ENCODE measurements around the gene B4GALNT4. TPM values are rescaled to one million over a fixed set of nuclear protein-coding genes. Genes with fewer than 3 reads are reported as not detected.
"Not testable (repeated sequence)": the region's sequence is repeated elsewhere in the genome, so short reads cannot be mapped to it uniquely, and the experiment has no call there.

Gene B4GALNT4
- total and polyA plus RNA-seq, 2 donors from 2014 or later, result 0.82 to 1.4 TPM

DNA sequence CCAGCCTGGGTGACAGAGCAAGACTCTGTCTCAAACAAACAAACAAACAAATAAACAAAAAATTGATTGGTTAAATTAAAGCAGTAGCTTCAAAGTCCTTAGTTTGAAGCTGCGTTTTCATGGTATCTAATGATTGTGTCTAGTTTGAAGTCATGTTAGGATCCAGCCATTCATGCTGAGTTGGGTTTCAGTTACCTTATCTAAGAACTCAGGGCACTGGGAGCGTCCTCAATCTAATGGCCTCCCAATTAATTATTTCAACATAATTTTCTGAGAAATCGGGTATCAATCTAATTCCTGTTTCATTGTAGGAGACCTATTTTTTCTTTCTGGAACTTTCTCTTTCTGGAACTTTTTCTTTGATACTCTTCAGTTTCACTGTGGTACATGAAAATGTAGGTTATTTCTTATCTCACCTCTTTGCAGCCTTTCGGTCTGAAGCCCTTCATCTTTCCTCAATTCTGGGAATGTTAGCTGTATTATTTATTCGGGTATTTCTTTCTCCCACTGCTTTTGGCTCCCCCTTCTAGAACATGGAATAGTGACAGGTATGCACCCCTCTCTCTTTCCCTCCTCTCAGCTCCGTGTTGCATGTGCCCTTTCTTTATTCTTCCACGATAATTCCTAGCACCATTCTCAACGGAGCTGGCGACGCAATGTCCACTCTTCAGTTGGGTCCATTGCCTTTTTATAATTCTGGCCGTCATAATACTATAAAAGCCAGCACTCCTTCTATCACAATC, 24.3 kb upstream of the B4GALNT4 start:
- Histone ChIP-seq H3K4me1 (ENCODE audit: control insufficient read depth in 2 of 3, insufficient read depth in 2 of 3, low read depth in 1 of 3, low read length in 3 of 3) (no peaks in the 10 kb centered on the region), H3K27me3 (ENCODE audit: control insufficient read depth, insufficient read depth, low read length) (no peaks in the 10 kb centered on the region), H3K9me3 (ENCODE audit: control insufficient read depth in 2 of 3, insufficient read depth in 1 of 3, low read length in 3 of 3) (no peaks in the 10 kb centered on the region), H3K4me3 (ENCODE audit: low read length in 3 of 3) (no peak overlapping the region), H3K9ac (ENCODE audit: low read length in 3 of 3) (no peak overlapping the region), H3K36me3 (ENCODE audit: control insufficient read depth in 2 of 3, insufficient read depth in 3 of 3, low read length in 3 of 3) (no peaks in the 10 kb centered on the region), H3K27ac (ENCODE audit: low read depth in 2 of 2, low read length in 2 of 2) (no peak overlapping the region)
- TF ChIP-seq, protein P1, sequence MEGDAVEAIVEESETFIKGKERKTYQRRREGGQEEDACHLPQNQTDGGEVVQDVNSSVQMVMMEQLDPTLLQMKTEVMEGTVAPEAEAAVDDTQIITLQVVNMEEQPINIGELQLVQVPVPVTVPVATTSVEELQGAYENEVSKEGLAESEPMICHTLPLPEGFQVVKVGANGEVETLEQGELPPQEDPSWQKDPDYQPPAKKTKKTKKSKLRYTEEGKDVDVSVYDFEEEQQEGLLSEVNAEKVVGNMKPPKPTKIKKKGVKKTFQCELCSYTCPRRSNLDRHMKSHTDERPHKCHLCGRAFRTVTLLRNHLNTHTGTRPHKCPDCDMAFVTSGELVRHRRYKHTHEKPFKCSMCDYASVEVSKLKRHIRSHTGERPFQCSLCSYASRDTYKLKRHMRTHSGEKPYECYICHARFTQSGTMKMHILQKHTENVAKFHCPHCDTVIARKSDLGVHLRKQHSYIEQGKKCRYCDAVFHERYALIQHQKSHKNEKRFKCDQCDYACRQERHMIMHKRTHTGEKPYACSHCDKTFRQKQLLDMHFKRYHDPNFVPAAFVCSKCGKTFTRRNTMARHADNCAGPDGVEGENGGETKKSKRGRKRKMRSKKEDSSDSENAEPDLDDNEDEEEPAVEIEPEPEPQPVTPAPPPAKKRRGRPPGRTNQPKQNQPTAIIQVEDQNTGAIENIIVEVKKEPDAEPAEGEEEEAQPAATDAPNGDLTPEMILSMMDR (IDR thresholded peaks at IDR 0.05; ENCODE audit: borderline replicate concordance, extremely low read depth, insufficient read depth), result no peak
- FAIRE-seq (no peak), DNase-seq (no peak)
- intact Hi-C loops (cut with DNase I), result no loop called here

DNA sequence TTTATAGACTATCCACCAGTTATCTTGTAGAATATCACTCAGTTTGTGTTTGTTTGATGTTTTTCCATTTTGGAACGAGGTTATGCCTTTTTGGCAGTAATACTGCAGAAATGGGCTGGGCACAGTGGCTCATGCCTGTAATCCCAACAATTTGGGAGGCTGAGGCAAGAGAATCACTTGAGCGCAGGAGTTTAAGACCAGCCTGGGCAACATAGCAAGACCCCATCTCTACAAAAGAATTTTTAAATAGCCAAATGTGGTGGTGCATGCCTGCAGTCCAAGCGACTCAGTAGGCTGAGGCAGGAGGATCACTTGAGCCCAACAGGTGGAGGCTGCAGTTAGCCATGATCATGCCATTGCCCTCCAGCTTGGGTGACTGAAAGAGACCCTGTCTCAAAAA, 22.8 kb upstream of the B4GALNT4 start:
- H3K4me3 ChIP-seq (ENCODE audit: low read length in 3 of 3), result no peak overlapping the region
- H3K27me3 ChIP-seq (ENCODE audit: control insufficient read depth, insufficient read depth, low read length), result no peaks in the 10 kb centered on the region
- intact Hi-C loops (cut with DNase I), result no loop called here
- FAIRE-seq (no peak), DNase-seq (no peak)
- H3K4me1 ChIP-seq (ENCODE audit: control insufficient read depth in 2 of 3, insufficient read depth in 2 of 3, low read depth in 1 of 3, low read length in 3 of 3), result no peaks in the 10 kb centered on the region
- H3K9me3 ChIP-seq (ENCODE audit: control insufficient read depth in 2 of 3, insufficient read depth in 1 of 3, low read length in 3 of 3), result no peaks in the 10 kb centered on the region
- TF ChIP-seq, protein P1 (IDR thresholded peaks at IDR 0.05; ENCODE audit: borderline replicate concordance, extremely low read depth, insufficient read depth), result no peak
- no peaks in the 10 kb centered on the region for H3K36me3 ChIP-seq (ENCODE audit: control insufficient read depth in 2 of 3, insufficient read depth in 3 of 3, low read length in 3 of 3)
- H3K9ac ChIP-seq (ENCODE audit: low read length in 3 of 3), result no peak overlapping the region
- no peak overlapping the region for H3K27ac ChIP-seq (ENCODE audit: low read depth in 2 of 2, low read length in 2 of 2)

DNA sequence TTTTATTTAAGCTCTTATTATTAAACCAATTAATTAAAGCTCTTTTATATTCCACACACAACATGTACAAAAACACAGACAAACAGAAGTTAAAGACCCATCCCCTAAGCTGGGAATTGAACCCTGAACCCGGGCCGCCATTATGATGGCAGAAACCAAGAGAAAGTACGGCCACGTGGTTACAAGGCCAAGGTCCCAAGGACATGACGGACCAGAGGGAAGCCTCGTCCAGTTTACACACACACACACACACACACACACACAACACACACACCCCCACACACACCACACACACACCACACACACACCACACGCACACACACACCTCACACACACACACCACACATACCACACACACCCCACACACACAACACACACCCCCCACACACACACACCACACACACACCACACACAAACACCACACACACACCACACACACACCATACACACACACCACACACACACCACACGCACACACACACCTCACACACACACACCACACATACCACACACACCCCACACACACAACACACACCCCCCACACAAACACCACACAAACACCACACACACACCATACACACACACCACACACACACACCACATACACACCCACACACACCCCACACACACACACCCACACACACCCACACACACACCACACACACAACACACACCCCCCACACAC, 19.9 kb upstream of the B4GALNT4 start:
- intact Hi-C loops (cut with DNase I); FAIRE-seq; H3K4me3 ChIP-seq (ENCODE audit: low read length in 3 of 3); H3K9me3 ChIP-seq (ENCODE audit: control insufficient read depth in 2 of 3, insufficient read depth in 1 of 3, low read length in 3 of 3); H3K27ac ChIP-seq (ENCODE audit: low read depth in 2 of 2, low read length in 2 of 2); H3K36me3 ChIP-seq (ENCODE audit: control insufficient read depth in 2 of 3, insufficient read depth in 3 of 3, low read length in 3 of 3); DNase-seq; H3K9ac ChIP-seq (ENCODE audit: low read length in 3 of 3); H3K27me3 ChIP-seq (ENCODE audit: control insufficient read depth, insufficient read depth, low read length): not testable (repeated sequence)
- peaks cover 3 to 17% (median 14%) of the 10 kb centered on the region in 3 donors for H3K4me1 ChIP-seq (ENCODE audit: control insufficient read depth in 2 of 3, insufficient read depth in 2 of 3, low read depth in 1 of 3, low read length in 3 of 3)

DNA sequence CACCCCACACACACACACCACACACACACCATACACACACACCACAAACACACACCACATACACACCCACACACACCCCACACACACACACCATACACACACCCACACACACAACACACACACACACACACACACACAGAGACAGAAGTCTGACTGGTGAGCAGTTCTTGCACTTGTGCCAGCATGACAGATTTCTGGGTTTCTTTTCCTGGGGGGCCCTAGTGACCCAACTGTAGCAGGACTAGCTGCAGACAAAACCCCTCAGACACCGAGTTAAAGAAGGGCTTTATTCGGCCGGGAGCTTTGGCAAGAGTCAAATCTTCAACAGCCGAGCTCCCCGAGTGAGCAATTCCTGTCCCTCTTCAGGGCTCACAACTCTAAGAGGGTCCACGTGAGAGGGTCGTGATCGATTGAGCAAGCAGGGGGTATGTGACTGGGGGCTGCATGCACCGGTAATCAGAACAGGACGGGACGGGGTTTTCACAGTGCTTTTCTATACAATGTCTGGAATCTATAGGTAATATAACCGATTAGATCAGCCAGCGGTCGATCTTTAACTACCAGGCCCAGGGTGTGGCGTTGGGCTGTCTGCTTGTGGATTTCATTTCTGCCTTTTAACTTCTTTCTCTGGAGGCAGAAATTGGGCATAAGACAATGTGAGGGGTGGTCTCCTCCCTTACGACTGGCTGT, 19.1 kb upstream of the B4GALNT4 start:
- not testable (repeated sequence) for H3K9ac ChIP-seq (ENCODE audit: low read length in 3 of 3); FAIRE-seq; H3K9me3 ChIP-seq (ENCODE audit: control insufficient read depth in 2 of 3, insufficient read depth in 1 of 3, low read length in 3 of 3); H3K36me3 ChIP-seq (ENCODE audit: control insufficient read depth in 2 of 3, insufficient read depth in 3 of 3, low read length in 3 of 3); H3K27me3 ChIP-seq (ENCODE audit: control insufficient read depth, insufficient read depth, low read length); H3K4me3 ChIP-seq (ENCODE audit: low read length in 3 of 3); DNase-seq; H3K27ac ChIP-seq (ENCODE audit: low read depth in 2 of 2, low read length in 2 of 2)
- intact Hi-C loops (cut with DNase I), result loop anchor here (10.0 kb wide), 1 partner anchor 45 kb away; the partner anchor contains the start of gene IFITM2
- peaks cover 3 to 17% (median 15%) of the 10 kb centered on the region in 3 donors for H3K4me1 ChIP-seq (ENCODE audit: control insufficient read depth in 2 of 3, insufficient read depth in 2 of 3, low read depth in 1 of 3, low read length in 3 of 3)
